ENCODE measurements around the gene ZNF628.
A peak's percentile ranks its signal among the peaks of the same experiment; 100 is the strongest.
"Not testable (repeated sequence)": the region's sequence is repeated elsewhere in the genome, so short reads cannot be mapped to it uniquely, and the experiment has no call there.

Gene ZNF628

GRCh38 chr19:55476100-55476775 lies at the start of gene ZNF628:
ZNF628 (plus strand) TSS chr19:55476617; CDS start chr19:55479911, 3,294 bp downstream.
- peak; percentile 98 for DNase-seq (ENCODE audit: low spot score)

GRCh38 chr19:55431183-55431582 lies 45.2 kb upstream of the ZNF628 start:
- no peak for DNase-seq (ENCODE audit: low spot score)

GRCh38 chr19:55432241-55432959 lies 44.0 kb upstream of the ZNF628 start:
- no peak for DNase-seq (ENCODE audit: low spot score)

GRCh38 chr19:55433292-55433691 lies 43.1 kb upstream of the ZNF628 start:
- DNase-seq (ENCODE audit: low spot score), result no peak

GRCh38 chr19:55434356-55434919 lies 42.0 kb upstream of the ZNF628 start:
- no peak for DNase-seq (ENCODE audit: low spot score)

- no peak for DNase-seq (ENCODE audit: low spot score)
These were observed 41.4 kb upstream of the ZNF628 start for GRCh38 chr19:55435020-55435419.

GRCh38 chr19:55436847-55437246 lies 39.6 kb upstream of the ZNF628 start:
- DNase-seq (ENCODE audit: low spot score), result no peak

- DNase-seq (ENCODE audit: low spot score), result peak; percentile 85
These were observed 39.0 kb upstream of the ZNF628 start for GRCh38 chr19:55437410-55437809.

- no peak for DNase-seq (ENCODE audit: low spot score)
These were observed 37.4 kb upstream of the ZNF628 start for GRCh38 chr19:55439052-55439451.

- DNase-seq (ENCODE audit: low spot score), result no peak
These were observed 35.9 kb upstream of the ZNF628 start for GRCh38 chr19:55440411-55441105.

GRCh38 chr19:55441319-55441691 lies 35.1 kb upstream of the ZNF628 start:
- no peak for DNase-seq (ENCODE audit: low spot score)

- DNase-seq (ENCODE audit: low spot score), result no peak
These were observed 34.6 kb upstream of the ZNF628 start for GRCh38 chr19:55441692-55442321.

GRCh38 chr19:55442372-55442961 lies 34.0 kb upstream of the ZNF628 start:
- DNase-seq (ENCODE audit: low spot score), result no peak

- no peak for DNase-seq (ENCODE audit: low spot score)
These were observed 33.2 kb upstream of the ZNF628 start, which contains the start of gene SHISA7 for GRCh38 chr19:55443045-55443823. SHISA7 (minus strand) TSS chr19:55443300; CDS start chr19:55442863, 437 bp downstream.

- DNase-seq (ENCODE audit: low spot score), result no peak
These were observed 32.5 kb upstream of the ZNF628 start for GRCh38 chr19:55443824-55444480.

- no peak for DNase-seq (ENCODE audit: low spot score)
These were observed 31.8 kb upstream of the ZNF628 start for GRCh38 chr19:55444646-55445045.

GRCh38 chr19:55446060-55446459 lies 30.4 kb upstream of the ZNF628 start:
- DNase-seq (ENCODE audit: low spot score), result no peak

GRCh38 chr19:55447421-55448174 lies 28.8 kb upstream of the ZNF628 start:
- peak; percentile 54 for DNase-seq (ENCODE audit: low spot score)

GRCh38 chr19:55448175-55448490 lies 28.3 kb upstream of the ZNF628 start:
- not testable (repeated sequence) for DNase-seq (ENCODE audit: low spot score)

- no peak for DNase-seq (ENCODE audit: low spot score)
These were observed 26.9 kb upstream of the ZNF628 start for GRCh38 chr19:55449469-55449868.
